HG03095 (cell line): Measurements from ENCODE around the gene FIBP.
"Not testable (repeated sequence)": the region's sequence is repeated elsewhere in the genome, so short reads cannot be mapped to it uniquely, and the experiment has no call there.

Source experiments
- ATAC-seq: cut with Tn5 transposase; IDR thresholded peaks from one replicate; pipeline ENCODE4 v1.9.1; 2021; ENCODE audit warnings: moderate library complexity; ENCODE audit not compliant: unreplicated experiment

Gene FIBP

DNA sequence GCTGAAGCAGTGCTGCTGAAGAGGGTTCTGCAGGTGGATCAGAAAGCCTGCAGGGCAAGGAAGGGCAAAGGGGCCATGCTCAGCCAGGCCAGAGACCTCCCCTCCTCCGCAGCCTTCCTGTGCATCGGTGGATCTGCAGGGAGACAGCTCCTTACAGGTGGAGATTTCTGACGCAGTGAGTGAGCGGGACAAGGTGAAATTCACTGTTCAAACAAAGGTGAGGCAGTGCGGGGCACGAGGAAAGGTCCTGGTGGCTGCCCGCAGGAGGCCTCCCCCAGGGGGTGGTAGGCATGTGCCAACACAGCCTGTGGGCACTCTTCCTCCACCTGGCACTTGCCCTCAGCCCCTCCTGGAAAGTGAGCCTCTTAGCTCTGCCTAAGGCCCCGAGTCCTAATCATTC is 38.9 kb downstream of the FIBP start:
- ATAC-seq = no peak

DNA sequence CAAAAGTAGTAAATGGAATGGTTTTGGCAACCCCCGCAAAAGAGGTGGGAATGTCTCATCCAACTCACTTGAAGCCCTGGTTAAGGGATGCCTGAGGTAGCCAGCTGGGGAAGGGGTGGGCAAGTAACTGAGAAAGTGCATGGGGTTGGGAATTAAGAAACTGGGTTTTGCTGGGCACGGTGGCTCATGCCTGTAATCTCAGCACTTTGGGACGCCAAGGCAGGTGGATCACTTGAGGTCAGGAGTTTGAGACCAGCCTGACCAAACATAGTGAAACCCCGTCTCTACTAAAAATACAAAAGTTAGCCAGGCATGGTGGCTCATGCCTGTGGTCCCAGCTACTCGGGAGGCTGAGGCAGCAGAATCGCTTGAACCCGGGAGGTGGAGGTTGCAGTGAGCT is 39.6 kb downstream of the FIBP start:
- not testable (repeated sequence) for ATAC-seq

- no peak for ATAC-seq
Measured at GRCh38 chr11:65847746-65848145, 40.5 kb downstream of the FIBP start.

GRCh38 chr11:65844231-65844872 is 43.9 kb downstream of the FIBP start:
- ATAC-seq = no peak

- ATAC-seq = no peak
Measured at GRCh38 chr11:65843811-65844210, 44.5 kb downstream of the FIBP start.

DNA sequence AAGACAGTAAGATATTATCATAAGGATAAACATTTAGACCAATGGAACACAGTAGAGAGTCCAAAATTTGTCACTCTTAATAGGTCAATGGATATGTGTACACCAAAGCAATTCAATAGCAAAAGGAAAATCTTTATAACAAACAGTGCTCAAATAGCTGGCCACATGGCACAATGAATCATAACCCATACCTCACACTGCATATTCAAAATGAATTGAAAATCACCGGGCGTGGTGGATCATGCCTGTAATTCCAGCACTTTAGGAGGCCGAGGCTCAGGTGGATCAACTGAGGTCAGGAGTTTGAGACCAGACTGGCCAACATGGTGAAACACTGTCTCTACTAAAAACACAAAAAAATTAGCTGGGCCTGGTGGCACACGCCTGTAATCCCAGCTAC is 46.1 kb downstream of the FIBP start:
- ATAC-seq = no peak

DNA sequence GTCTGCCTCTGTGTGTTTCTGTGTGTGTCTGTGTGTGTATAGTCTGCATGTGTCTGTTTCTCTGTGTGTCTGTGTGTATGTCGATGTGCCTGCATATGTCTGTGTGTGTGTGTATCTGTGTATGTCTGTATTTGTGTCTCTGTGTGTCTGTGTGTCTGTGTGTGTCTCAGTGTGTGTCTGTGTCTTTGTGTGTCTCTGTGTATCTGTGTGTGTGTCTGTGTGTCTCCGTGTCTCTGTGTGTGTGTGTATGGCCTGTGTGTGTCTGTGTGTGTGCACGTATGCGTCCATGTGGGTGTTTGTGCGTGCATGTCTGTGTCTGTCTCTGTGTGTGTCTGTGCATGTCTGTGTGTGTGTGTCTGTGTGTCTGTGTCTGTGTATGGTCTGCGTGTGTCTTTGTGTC is 54.1 kb downstream of the FIBP start:
- no peak for ATAC-seq
